Measurements from ENCODE around the gene NUCB1. TPM values are rescaled to one million over a fixed set of nuclear protein-coding genes. Genes with fewer than 3 reads are reported as not detected.

NUCB1 gene
- total and polyA plus RNA-seq, 2 donors (not counting 3 experiments of a cell fraction or from before 2014, with no cell fraction given): 194 to 231 TPM

GRCh38 chr19:48950830-48951519 lies 50.9 kb downstream of the NUCB1 start:
- DNase-seq (ENCODE audit: low read depth, low spot score) (no peak), FAIRE-seq (peak; percentile 8)
- ChIA-PET POLR2A (no interaction called here), CTCF (interaction anchor here (1.1 to 2.0 kb wide), 5 partner anchors 18 to 163 kb away, joined by 3 to 6 read pairs (median 3); partner anchors contain the start of gene DHDH)
- no peaks in the 10 kb centered on the region for H3K27me3 ChIP-seq (ENCODE audit: control insufficient read depth in 2 of 2, insufficient read depth in 2 of 2, low read length in 2 of 2)
- H3K79me2 ChIP-seq (ENCODE audit: control insufficient read depth, insufficient read depth, low read length): peaks cover 12% of the 10 kb centered on the region
- TF ChIP-seq MAX (IDR thresholded peaks at IDR 0.05; ENCODE audit: insufficient read depth, insufficient read length) (no peak), POLR2AphosphoS5 (IDR thresholded peaks at IDR 0.05; ENCODE audit: insufficient read depth, low read depth, low read length) (no peak), JUN (IDR thresholded peaks at IDR 0.05; ENCODE audit: borderline replicate concordance, insufficient read depth, insufficient read length, low read depth) (no peak), MYC (IDR thresholded peaks at IDR 0.05; ENCODE audit: low read depth, low read length) (no peak), FOS (IDR thresholded peaks at IDR 0.05; ENCODE audit: borderline replicate concordance, insufficient read depth, low read length) (no peak), POLR2A (IDR thresholded peaks at IDR 0.05; ENCODE audit: low read depth, low read length) (no peak), EZH2 (IDR thresholded peaks at IDR 0.05; ENCODE audit: borderline replicate concordance, low read depth, low read length, severe bottlenecking) (no peak), GATA2 (IDR thresholded peaks at IDR 0.05; ENCODE audit: insufficient read depth, insufficient read length, low read depth, low read length) (no peak), CTCF (IDR thresholded peaks at IDR 0.05; ENCODE audit: extremely low read depth in 1 of 2, insufficient read depth in 1 of 2, low read depth in 1 of 2, low read length in 2 of 2) (no peak)
- no peak overlapping the region for H3K9ac ChIP-seq (replicated peaks; ENCODE audit: extremely low read depth, insufficient read depth, low read length)
- H3K27ac ChIP-seq (ENCODE audit: insufficient read depth, low read depth, low read length): no peak overlapping the region
- H3K4me1 ChIP-seq (ENCODE audit: control insufficient read depth, extremely low read depth, insufficient read depth, low read length): peaks cover 15% of the 10 kb centered on the region
- H2AFZ ChIP-seq (ENCODE audit: low read depth, low read length): peak overlapping the region; percentile 60
- H3K9me1 ChIP-seq (replicated peaks; ENCODE audit: control insufficient read depth, extremely low read depth, insufficient read depth, low read length): no peaks in the 10 kb centered on the region
- BruUV-seq (replicated peaks): no TSS peak
- H3K4me3 ChIP-seq (replicated peaks in 1 of 3; ENCODE audit: insufficient read depth in 1 of 3, low read depth in 1 of 3, low read length in 3 of 3): no peak overlapping the region
- no peak overlapping the region for H3K4me2 ChIP-seq (ENCODE audit: insufficient read depth, low read length)
- intact Hi-C loops (cut with micrococcal nuclease) (no loop called here), dilution Hi-C loops (cut with MboI; ENCODE audit: extremely low pct_ligation_motif_present, low sequenced_read_pairs) (no loop called here)
- H4K20me1 ChIP-seq (replicated peaks; ENCODE audit: control insufficient read depth, extremely low read depth, insufficient read depth, low read length): no peaks in the 10 kb centered on the region
- H3K9me3 ChIP-seq (replicated peaks; ENCODE audit: control insufficient read depth, insufficient read depth, low read length): no peaks in the 10 kb centered on the region
- no peaks in the 10 kb centered on the region for H3K36me3 ChIP-seq (ENCODE audit: control insufficient read depth in 2 of 2, extremely low read depth in 1 of 2, insufficient read depth in 2 of 2, low read length in 2 of 2)

Measured in endothelial cell of umbilical vein (primary cell).